CD4-positive, alpha-beta T cell (primary cell): ENCODE data around the gene PDIK1L. TPM values are rescaled to one million over a fixed set of nuclear protein-coding genes. Genes with fewer than 3 reads are reported as not detected.

Experiments
- ATAC-seq: fragments of 200-7000 bp; cut with Tn5 transposase; one replicate; pipeline ENCODE4 v1.10.0; 2022; ENCODE audit warnings: mild to moderate bottlenecking; ENCODE audit not compliant: poor library complexity
- CTCF ChIA-PET: fragments of 350-600 bp; sonication (Branson Sonifier 250); formaldehyde crosslinking; loops from one replicate; lab custom pipeline; 2021; ENCODE audit warnings: antibody characterized with exemption, inconsistent platforms; lab: Charles Lee
- POLR2A ChIA-PET: fragments of 350-600 bp; sonication (Branson Sonifier 250); formaldehyde crosslinking; loops from one replicate; lab custom pipeline; 2021; ENCODE audit warnings: antibody characterized with exemption, inconsistent platforms; lab: Charles Lee
- DNase-seq, 14 experiments: peaks; one replicate each; pipeline ENCODE4 v3.0.0-alpha.2; 2013 to 2020; ENCODE audit warnings: mixed read lengths in 2 of 14
- H3K27ac ChIP-seq, 2 donors: one replicate each; pipeline versions ENCODE4 v1.5.1 to v1.7.0; 2013; ENCODE audit warnings: low read length in 2 of 2, low read depth in 1 of 2, mild to moderate bottlenecking in 1 of 2
- H3K27me3 ChIP-seq, 2 experiments: 1 replicate in 1 of 2; 2 replicates in 1 of 2; pipeline versions ENCODE4 v1.6.1 to v1.7.0; 2013; ENCODE audit warnings: low read length in 2 of 2, control low read depth in 1 of 2, mild to moderate bottlenecking in 1 of 2, moderate library complexity in 1 of 2; ENCODE audit not compliant: insufficient read depth in 2 of 2, control insufficient read depth in 1 of 2
- H3K36me3 ChIP-seq: one replicate; pipeline ENCODE4 v1.6.1; 2013; ENCODE audit warnings: low read length, control low read depth; ENCODE audit not compliant: insufficient read depth
- H3K4me1 ChIP-seq: one replicate; pipeline ENCODE4 v1.6.1; 2013; ENCODE audit warnings: low read length, control low read depth; ENCODE audit not compliant: insufficient read depth
- H3K4me3 ChIP-seq: one replicate; pipeline ENCODE4 v1.5.1; 2013; ENCODE audit warnings: mild to moderate bottlenecking, low read length, moderate library complexity
- H3K9me3 ChIP-seq, 2 experiments: 1 replicate in 1 of 2; 2 replicates in 1 of 2; pipeline versions ENCODE4 v1.6.1 to v1.7.0; 2013; ENCODE audit warnings: low read length in 2 of 2, mild to moderate bottlenecking in 2 of 2, control low read depth in 1 of 2, moderate library complexity in 1 of 2; ENCODE audit not compliant: control insufficient read depth in 1 of 2, insufficient read depth in 1 of 2
- H3K27ac Mint-ChIP-seq: one replicate; pipeline ENCODE4 v1.8.0; 2020; ENCODE audit warnings: mixed read lengths
- H3K27me3 Mint-ChIP-seq: one replicate; pipeline ENCODE4 v1.8.0; 2021; ENCODE audit warnings: mixed read lengths
- H3K36me3 Mint-ChIP-seq: one replicate; pipeline ENCODE4 v1.8.0; 2021; ENCODE audit warnings: low read depth, mixed read lengths
- H3K4me1 Mint-ChIP-seq: one replicate; pipeline ENCODE4 v1.8.0; 2021; ENCODE audit warnings: low read depth, mixed read lengths
- H3K4me3 Mint-ChIP-seq: one replicate; pipeline ENCODE4 v1.8.0; 2020; ENCODE audit warnings: mild to moderate bottlenecking, mixed read lengths
- H3K9me3 Mint-ChIP-seq: one replicate; pipeline ENCODE4 v1.8.0; 2020; ENCODE audit warnings: mixed read lengths
- intact Hi-C, 2 experiments: fragments of 100-400 bp; cut with DNase I in 1 of 2; cut with micrococcal nuclease in 1 of 2; formaldehyde crosslinking; loops; one replicate each; pipeline versions ENCODE4 v1.15.1 to v1.9.0; 2023 to 2025; cut with DNase I, micrococcal nuclease
- total RNA-seq, 174 experiments: library from RNA in 2 of 174; stranded (reverse) in 2 of 174; gene quantifications; one replicate each; pipeline ENCODE4 v1.2.3 and lab custom pipeline; 2021 to 2026
- TF ChIP-seq, protein P1 (sequence below): fragments of 200-600 bp; IDR thresholded peaks from one replicate; pipeline ENCODE4 v1.8.0; 2022; ENCODE audit warnings: antibody characterized with exemption, mild to moderate bottlenecking

PDIK1L gene
- total RNA-seq, 2 experiments from 2014 or later: 9.5 to 9.9 TPM

DNA sequence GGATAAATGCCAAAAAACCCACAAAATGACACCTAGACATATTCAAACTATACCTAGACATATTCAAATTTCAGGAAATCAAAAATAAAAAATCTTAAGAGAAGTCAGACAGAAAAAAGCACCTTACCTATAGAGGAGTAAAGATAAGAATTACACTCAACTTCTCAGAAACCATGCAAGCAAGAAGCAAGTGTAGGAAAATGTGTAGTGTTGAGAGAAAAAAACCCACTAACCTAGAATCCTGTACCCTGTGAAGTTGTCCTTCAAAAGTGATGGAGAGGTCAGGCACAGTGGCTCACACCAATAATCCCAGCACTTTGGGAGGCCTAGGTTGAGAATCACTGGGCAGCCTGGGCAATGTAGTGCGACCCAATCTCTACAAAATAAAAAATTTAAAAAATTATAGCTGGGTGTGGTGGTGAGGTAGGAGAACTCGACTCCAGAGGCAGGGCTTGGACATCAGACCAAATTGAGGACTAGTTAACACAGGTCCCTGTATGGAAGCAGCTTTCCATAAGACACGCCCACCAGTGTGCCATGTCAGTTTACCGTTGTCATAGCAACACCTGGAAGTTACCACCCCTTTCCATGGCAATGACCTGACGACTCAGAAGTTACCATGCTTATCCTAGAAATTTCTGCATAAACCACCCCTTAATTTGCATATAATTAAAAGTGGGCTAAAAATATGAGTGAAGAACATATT, 20.7 kb downstream of the PDIK1L start:
- Histone ChIP-seq H3K27me3 (no peaks in the 10 kb centered on the region), H3K9me3 (no peaks in the 10 kb centered on the region), H3K4me1 (peaks cover 10% of the 10 kb centered on the region), H3K4me3 (no peak overlapping the region), H3K36me3 (no peaks in the 10 kb centered on the region), H3K27ac (no peak overlapping the region)
- Mint-ChIP-seq H3K27me3 (no peaks in the 10 kb centered on the region), H3K4me1 (peaks cover 16% of the 10 kb centered on the region), H3K27ac (no peak overlapping the region), H3K9me3 (no peaks in the 10 kb centered on the region), H3K4me3 (no peak overlapping the region), H3K36me3 (no peaks in the 10 kb centered on the region)
- intact Hi-C loops: no loop called here
- ATAC-seq (no peak), DNase-seq (no peak)
- ChIA-PET POLR2A (interaction anchor here (0.7 kb wide), 1 partner anchor 151 kb away, joined by 3 read pairs; no protein-coding TSS in a partner anchor), CTCF (interaction anchor here (7.7 kb wide), 1 partner anchor 13 kb away, joined by 41 read pairs; no protein-coding TSS in a partner anchor)
- TF ChIP-seq, protein P1, sequence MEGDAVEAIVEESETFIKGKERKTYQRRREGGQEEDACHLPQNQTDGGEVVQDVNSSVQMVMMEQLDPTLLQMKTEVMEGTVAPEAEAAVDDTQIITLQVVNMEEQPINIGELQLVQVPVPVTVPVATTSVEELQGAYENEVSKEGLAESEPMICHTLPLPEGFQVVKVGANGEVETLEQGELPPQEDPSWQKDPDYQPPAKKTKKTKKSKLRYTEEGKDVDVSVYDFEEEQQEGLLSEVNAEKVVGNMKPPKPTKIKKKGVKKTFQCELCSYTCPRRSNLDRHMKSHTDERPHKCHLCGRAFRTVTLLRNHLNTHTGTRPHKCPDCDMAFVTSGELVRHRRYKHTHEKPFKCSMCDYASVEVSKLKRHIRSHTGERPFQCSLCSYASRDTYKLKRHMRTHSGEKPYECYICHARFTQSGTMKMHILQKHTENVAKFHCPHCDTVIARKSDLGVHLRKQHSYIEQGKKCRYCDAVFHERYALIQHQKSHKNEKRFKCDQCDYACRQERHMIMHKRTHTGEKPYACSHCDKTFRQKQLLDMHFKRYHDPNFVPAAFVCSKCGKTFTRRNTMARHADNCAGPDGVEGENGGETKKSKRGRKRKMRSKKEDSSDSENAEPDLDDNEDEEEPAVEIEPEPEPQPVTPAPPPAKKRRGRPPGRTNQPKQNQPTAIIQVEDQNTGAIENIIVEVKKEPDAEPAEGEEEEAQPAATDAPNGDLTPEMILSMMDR: no peak

DNA sequence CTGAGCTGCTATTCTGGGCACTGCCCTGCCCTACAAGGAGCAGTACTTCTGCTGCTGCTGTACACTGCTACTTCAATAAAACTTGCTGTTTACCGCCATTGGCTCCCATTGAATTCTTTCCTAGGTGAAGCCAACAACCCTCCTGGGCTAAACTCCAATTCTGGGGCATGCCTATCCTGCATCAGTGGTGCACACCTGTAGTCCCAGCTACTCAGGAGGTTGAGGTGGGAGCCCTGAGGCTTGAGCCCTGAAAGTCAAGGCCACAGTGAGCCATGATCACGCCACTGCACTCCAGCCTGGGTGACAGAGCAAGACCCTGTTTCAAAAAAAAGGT, 21.2 kb downstream of the PDIK1L start:
- no peak for DNase-seq
- Histone ChIP-seq H3K36me3 (no peaks in the 10 kb centered on the region), H3K27me3 (no peaks in the 10 kb centered on the region), H3K9me3 (no peaks in the 10 kb centered on the region), H3K4me1 (peaks cover 4% of the 10 kb centered on the region), H3K4me3 (no peak overlapping the region), H3K27ac (no peak overlapping the region)
- ChIA-PET POLR2A (no interaction called here), CTCF (no interaction called here)
- Mint-ChIP-seq H3K27me3 (no peaks in the 10 kb centered on the region), H3K36me3 (no peaks in the 10 kb centered on the region), H3K4me1 (peaks cover 11% of the 10 kb centered on the region), H3K9me3 (no peaks in the 10 kb centered on the region), H3K27ac (no peak overlapping the region), H3K4me3 (no peak overlapping the region)
- no peak for ATAC-seq
- intact Hi-C loops: no loop called here
- TF ChIP-seq, protein P1: no peak

DNA sequence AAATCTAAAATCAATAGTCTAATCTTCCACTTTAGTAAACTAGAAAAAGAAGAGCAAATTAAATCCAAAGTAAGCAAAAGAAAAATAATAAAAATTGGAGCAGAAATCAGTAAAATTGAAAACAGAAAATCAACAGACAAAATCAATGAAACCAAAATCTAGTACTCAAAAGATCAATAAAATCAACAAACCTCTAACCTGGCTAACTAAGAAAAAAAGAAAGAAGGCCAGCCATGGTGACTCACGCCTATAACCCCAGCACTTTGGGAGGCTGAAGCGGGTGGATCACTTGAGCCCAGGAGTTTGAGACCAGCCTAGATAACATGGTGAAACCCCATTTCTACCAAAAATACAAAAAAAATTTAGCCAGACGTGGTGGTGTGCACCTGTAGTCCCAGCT, 22.8 kb downstream of the PDIK1L start:
- POLR2A ChIA-PET: no interaction called here

More for the DNA sequence above, 22.8 kb downstream of the PDIK1L start:
- CTCF ChIA-PET: no interaction called here
- Mint-ChIP-seq H3K4me3 (no peak overlapping the region), H3K27me3 (no peaks in the 10 kb centered on the region), H3K27ac (no peak overlapping the region), H3K4me1 (peaks cover 9% of the 10 kb centered on the region), H3K9me3 (no peaks in the 10 kb centered on the region), H3K36me3 (no peaks in the 10 kb centered on the region)
- ATAC-seq: no peak
- intact Hi-C loops: no loop called here
- no peak overlapping the region for H3K27ac ChIP-seq
- TF ChIP-seq, protein P1: no peak
- no peaks in the 10 kb centered on the region for H3K9me3 ChIP-seq
- H3K36me3 ChIP-seq: no peaks in the 10 kb centered on the region
- H3K4me3 ChIP-seq: no peak overlapping the region
- no peak for DNase-seq
- H3K4me1 ChIP-seq: peaks cover 3% of the 10 kb centered on the region
- H3K27me3 ChIP-seq: no peaks in the 10 kb centered on the region
